Renal cortical epithelial cell (primary cell): ENCODE results near the gene AFAP1L2. TPM values are rescaled to one million over a fixed set of nuclear protein-coding genes. Genes with fewer than 3 reads are reported as not detected.

ENCODE experiments used
- DNase-seq: peaks from one replicate; pipeline ENCODE4 v3.0.0-alpha.2; 2011; ENCODE audit warnings: low read depth
- total RNA-seq: library from RNA; depleted of rRNA; stranded (reverse); fragments of >200 nt; gene quantifications from 2 replicates; pipeline ENCODE4 v1.2.3, GENCODE V29; 2014

AFAP1L2 gene
- total RNA-seq, 1 donor from 2014 or later, result 71.4 TPM

DNA sequence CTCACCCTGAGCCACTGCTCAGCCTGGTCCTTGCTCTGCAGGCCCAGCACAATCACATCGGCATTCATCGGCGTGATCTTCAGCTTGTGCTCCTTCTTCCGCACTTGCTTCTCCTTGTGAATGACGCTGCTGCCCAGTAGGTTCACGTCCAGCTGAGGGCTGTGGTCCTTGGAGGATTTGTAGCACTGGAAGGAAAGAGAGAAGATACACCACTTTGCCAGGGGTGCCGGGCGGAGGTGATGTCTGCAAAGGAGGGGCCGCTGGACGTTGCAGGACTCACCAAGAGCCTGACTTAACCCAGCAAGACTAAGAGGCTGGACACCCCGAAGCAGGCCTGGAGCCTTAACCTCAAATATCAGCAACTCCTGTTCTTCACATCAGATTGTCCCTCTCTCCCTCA is 90.4 kb downstream of the AFAP1L2 start:
- DNase-seq, result no peak

GRCh38 chr10:114313139-114313538 is 91.2 kb downstream of the AFAP1L2 start:
- DNase-seq, result no peak

DNA sequence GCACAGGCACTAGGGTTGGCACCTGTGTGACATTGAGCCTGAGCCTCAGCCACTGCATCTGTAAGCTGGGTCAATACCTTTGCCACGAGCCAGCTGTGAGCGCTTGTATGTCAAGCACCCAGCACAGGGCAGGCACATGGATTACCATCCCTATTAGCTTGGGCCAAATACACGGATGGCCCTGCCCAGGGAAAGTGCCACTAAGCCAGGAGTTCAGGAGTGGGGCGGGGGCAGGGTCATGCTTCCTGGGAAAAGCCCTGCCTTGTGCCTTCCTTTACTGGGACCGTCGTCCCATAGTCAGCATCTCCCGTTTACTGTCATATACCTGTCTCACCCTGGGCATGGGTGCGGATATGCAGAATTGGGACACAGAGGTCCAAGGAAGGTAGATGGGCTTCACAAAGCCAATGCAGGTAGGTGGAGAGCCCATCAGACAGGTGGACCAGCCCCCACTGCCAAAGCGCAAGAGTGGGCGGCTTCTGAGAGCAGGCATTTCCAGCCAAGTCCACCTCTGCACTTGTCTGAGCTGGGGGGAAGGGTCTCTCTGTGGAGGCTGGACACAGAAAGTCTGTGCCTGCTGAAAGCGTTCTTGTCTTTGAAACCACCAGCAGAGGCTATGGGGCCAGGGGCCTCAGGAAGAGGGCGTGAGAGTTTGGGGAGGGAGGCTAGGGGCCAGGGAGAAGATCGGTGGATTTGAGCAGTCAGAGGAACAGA is 92.6 kb downstream of the AFAP1L2 start:
- DNase-seq, result no peak

GRCh38 chr10:114311023-114311422 is 93.3 kb downstream of the AFAP1L2 start:
- DNase-seq, result no peak

GRCh38 chr10:114310346-114310745 is 94.0 kb downstream of the AFAP1L2 start:
- DNase-seq, result no peak

- DNase-seq, result no peak
These were observed 95.0 kb downstream of the AFAP1L2 start for GRCh38 chr10:114309364-114309651.

DNA sequence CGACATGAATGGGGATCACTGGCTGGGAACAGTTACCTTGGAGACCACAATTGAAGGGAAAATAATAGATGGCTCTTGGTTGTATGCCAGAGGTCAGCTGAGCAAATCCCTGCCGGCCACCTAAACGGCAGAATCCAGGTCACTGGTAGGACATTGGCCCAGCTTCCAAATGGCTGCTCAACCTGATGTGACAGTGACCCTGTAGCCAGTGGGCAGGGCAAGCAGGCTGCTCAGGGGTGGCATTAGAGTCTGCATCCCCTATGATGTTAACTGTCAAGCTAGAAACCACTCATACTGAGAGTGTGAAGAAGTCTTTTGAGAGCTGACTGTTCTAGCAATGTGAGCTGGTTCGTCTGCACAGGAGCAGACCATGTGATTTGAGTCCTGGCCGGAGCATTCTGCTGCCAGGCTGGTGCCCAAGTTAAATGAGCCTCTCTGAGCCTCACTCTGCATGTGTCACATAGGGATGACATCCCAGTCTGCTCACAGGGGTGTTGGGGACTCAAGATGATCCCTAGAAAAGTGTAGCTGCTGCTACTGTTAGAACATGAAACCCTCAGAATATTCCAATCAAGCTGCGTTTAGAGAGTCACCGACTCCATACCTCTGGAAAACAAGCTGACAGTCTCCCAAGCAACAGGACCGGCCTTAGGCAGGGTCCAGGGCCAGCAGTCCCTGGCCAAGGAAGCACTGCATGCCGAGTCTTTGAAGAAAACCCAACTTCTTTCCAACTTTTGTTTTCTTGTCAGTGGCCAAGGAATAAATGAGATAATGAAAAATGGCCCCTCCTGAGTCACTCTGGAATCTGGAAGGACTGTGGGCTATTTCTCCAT is 95.6 kb downstream of the AFAP1L2 start:
- peak; percentile 47 for DNase-seq

DNA sequence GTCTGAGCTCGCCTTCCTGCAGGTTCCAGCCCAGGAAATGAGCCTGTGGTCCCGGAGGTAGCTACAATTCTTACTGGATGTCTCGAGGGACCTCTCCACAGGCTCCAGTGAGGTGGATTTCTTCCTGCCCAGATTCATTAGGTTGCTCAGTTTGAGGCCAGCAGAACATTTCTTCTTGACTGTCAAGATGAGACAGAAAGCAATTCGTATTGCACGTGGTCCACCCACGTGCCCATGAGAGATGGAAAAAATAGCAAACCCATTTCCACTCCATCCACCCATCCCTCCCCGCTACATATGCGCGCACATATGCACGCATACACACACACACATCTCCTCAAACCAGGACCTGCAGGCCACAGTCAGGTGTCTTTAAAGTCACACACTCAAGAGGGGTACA is 96.6 kb downstream of the AFAP1L2 start:
- no peak for DNase-seq

DNA sequence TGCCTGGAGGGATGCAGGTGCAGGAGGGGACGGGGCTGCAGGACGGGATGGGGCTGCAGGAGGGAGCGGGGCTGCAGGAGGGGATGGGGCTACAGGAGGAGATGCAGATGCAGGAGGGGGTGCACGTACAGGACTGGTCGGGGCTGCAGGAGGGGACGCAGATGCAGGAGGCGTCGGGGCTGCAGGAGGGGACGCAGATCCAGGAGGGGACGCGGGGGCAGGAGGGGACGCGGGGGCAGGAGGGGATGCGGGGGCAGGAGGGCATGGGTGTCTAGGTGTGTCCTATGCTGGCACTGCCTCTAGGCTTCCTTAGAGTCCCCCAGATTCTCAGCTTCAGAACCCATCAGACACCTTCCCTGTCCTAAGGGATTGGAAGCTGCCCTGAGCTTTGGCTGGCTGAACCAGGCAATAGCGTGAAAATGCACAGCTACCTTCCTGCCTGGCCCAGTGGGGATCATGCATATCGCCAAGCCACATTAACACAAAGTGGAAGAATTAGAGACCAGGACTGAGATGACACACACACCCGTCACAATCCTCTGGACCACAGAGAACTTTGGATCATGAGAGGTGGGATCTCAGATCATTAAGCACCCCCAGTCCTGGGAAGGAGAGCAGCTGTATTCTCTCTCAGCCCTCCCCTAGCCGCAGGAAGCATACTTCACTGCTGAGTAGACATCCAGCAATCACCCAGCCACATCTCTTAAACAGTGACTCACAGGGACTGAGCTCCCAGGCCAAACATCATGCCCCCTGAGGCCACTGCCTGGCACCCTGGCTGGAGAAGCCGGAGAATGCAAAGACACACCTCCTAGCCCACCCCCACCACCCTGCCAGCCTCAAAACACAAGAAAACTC is 98.0 kb downstream of the AFAP1L2 start:
- peak; percentile 98 for DNase-seq

- DNase-seq, result no peak
These were observed 98.8 kb downstream of the AFAP1L2 start for GRCh38 chr10:114305521-114305925.

DNA sequence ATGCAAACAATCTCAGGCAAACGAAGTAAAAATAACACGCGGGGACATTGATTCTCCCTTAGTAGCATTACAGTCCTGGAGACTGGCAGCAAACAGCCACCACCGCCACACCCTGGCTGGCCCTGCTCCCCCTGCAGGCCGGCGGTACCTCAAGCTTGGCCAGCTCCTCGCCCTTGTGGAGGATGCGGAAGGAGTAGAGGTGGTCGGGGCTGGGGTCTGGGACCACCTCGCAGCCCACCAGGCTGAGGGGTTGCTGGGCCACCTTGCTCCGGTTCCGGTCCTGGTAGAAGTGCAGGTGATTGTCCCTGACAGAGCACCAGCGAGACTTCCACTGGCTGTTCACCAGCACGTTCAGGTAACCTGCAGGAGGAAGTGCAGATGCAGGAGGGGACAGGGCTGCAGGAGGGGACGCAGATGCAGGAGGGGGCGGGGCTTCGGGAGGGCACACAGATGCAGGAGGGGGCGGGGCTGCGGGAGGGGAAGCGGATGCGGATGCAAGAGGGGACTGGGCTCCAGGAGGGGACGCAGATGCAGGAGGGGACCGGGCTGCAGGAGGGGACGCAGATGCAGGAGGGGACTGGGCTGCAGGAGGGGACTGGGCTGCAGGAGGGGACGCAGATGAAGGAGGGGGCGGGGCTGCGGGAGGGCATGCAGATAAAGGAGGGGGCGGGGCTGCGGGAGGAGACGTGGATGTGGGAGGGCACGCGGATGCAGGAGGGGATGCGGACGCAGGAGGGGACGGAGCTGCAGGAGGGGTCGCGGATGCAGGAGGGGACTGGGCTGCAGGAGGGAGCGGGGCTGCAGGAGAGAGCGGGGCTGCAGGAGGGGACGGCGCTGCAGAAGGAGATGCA is 99.5 kb downstream of the AFAP1L2 start:
- no peak for DNase-seq

- peak; percentile 85 for DNase-seq
These were observed 100.2 kb downstream of the AFAP1L2 start for GRCh38 chr10:114304017-114304570.

- no peak for DNase-seq
These were observed 100.7 kb downstream of the AFAP1L2 start for GRCh38 chr10:114303556-114303955.

DNA sequence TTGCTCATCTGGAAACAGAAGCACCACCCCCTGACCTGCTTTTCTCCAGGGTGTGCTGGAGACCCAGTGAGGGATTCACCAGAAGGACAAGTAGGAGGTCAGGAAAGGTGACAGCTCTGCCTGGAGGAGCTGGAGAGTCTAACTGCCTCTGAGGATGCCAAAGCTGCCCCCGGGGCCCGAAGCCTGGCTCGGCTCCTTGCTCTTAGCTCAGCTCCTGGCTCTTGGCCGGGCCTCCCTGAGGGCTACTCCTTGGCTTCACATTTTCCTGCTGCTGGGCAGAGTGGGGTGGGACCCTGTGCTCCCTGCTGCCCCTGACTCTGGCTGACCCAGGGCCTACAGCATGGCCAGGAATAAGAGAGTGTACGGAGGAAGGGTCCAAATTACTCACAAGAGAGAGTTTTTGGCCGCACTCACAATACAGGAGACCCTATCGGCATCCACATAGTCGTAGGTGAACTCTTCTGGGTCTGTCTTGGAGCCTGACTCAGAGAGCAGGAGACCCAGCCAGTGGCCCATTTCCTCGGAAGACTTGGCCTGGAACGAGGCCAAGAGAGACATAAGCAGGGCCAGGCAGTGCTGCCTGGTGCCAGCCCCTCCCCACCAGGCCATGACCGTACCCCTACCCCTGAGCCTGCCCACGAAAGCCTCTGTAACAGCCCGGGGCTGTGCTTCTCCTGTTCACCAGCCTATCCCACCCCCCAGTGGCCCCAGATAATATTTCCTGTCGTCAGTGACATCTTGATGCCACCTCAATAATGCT is 102.2 kb downstream of the AFAP1L2 start:
- no peak for DNase-seq

DNA sequence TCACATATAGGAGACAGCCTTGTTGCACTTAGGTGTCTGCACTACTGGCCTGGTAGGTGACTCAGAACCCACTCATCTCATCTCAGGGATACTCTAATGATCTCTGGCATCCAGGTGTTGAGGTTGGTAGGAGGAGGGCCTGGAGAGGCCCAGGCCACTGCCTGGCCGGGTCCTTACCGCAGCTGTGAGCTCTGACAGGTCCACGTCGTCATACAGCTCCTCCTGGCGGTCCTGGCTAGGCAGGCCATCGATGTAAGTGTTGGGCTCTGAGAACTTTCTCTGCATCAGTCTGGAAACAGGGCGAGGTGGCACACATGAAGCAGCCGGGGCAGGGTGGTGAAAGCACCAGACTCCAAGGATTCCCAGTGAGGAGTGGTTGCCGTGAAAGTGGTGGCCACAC is 103.1 kb downstream of the AFAP1L2 start:
- no peak for DNase-seq

- no peak for DNase-seq
These were observed 104.2 kb downstream of the AFAP1L2 start for GRCh38 chr10:114300036-114300645.

DNA sequence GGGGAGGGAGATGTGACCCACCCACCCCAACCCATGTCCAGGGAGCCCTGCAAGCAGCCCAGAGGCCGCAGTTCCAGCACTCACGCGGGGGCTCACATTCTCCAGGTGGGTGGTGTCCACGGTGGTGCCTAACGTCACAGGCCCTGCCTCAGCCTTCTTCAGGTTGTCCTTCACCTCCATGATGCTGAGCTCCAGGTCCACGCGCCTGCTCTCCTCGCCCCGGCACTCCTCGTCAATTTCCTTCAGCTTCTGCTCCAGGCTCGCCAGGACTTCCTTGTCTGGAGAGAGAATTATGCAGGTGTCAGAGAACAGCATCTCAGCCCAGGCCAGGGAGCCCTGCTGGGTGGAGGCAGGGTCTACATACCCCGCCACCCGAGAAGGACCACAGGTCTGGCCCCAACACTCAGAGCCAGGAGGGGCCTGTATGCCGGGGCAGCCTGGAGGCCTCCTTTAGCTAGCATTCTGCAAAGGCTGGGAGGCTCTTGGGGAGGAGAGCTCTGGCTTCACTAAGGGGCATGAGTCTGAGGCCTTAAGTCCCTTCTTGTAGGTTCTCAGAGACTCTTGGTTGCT is 107.1 kb downstream of the AFAP1L2 start:
- no peak for DNase-seq

DNA sequence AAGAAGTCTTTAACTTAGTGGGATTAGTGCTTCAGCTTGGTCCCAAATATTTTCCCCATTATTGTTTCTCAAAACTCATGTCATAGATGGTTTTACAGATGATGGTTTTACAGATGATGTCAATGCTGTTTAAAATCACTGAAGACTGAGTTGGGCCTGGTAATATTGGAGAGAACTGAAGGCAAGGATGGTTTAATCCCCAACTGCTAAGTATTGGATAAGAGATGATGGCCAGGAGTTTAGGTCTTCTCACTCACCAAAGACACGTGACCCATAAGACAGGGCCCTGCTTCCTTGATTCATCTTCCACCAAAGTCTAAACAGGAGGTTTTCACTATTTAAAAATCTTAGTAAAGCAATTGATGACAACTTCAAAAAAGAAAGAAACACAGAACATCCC is 108.9 kb downstream of the AFAP1L2 start:
- DNase-seq, result no peak

- no peak for DNase-seq
These were observed 109.8 kb downstream of the AFAP1L2 start for GRCh38 chr10:114294549-114294948.

GRCh38 chr10:114293075-114293474 is 111.2 kb downstream of the AFAP1L2 start:
- DNase-seq, result no peak
